ENCODE results near the gene LZTS2. TPM values are rescaled to one million over a fixed set of nuclear protein-coding genes. Genes with fewer than 3 reads are reported as not detected.

The LZTS2 gene
- total and polyA plus RNA-seq, 4 donors, result 2.1 to 10.3 (median 9.5) TPM

GRCh38 chr10:101005361-101005760 is 5.8 kb downstream of the LZTS2 start:
- Histone ChIP-seq H3K4me3 (ENCODE audit: low read depth in 1 of 3, low read length in 3 of 3) (no peak overlapping the region), H3K36me3 (ENCODE audit: control insufficient read depth in 4 of 4, insufficient read depth in 3 of 4, low read depth in 1 of 4, low read length in 3 of 4) (peaks cover 0 to 14% (median under 1%) of the 10 kb centered on the region in 4 donors), H3K9ac (ENCODE audit: low read depth in 1 of 2, low read length in 2 of 2) (no peak overlapping the region), H3K27me3 (ENCODE audit: control insufficient read depth in 4 of 4, insufficient read depth in 4 of 4, low read length in 3 of 4) (no peaks in the 10 kb centered on the region), H3K27ac (ENCODE audit: low read depth in 1 of 2, low read length in 2 of 2) (no peak overlapping the region), H3K9me3 (ENCODE audit: control insufficient read depth in 4 of 4, low read length in 3 of 4) (no peaks in the 10 kb centered on the region), H3K4me1 (ENCODE audit: control insufficient read depth in 4 of 4, insufficient read depth in 4 of 4, low read length in 3 of 4) (peaks cover 0 to 3% (median 0%) of the 10 kb centered on the region in 4 donors)
- DNase-seq (ENCODE audit: low spot score), result no peak
- TF ChIP-seq REST (IDR thresholded peaks at IDR 0.05) (no peak), FOXA2 (IDR thresholded peaks at IDR 0.05) (no peak), JUND (IDR thresholded peaks at IDR 0.05) (no peak), YY1 (IDR thresholded peaks at IDR 0.05) (no peak), RAD21 (IDR thresholded peaks at IDR 0.05) (no peak), GABPA (IDR thresholded peaks at IDR 0.05 in 1 of 2, conservative IDR thresholded peaks at IDR 0.05 in 1 of 2) (no peak), MAX (IDR thresholded peaks at IDR 0.05) (no peak), TAF1 (conservative IDR thresholded peaks at IDR 0.05) (no peak), RXRA (IDR thresholded peaks at IDR 0.05) (no peak), CTCF (IDR thresholded peaks at IDR 0.05; ENCODE audit: low read depth, low read length, missing input control) (no peak), ZBTB33 (IDR thresholded peaks at IDR 0.05) (no peak), NR2F2 (IDR thresholded peaks at IDR 0.05) (no peak), SP1 (IDR thresholded peaks at IDR 0.05) (no peak)
- WGBS, result 97% methylated on average over 23 of the region's 23 CpGs

GRCh38 chr10:101005869-101006567 is 6.4 kb downstream of the LZTS2 start:
- H3K36me3 ChIP-seq (ENCODE audit: control insufficient read depth in 4 of 4, insufficient read depth in 3 of 4, low read depth in 1 of 4, low read length in 3 of 4), result peaks cover 0 to 14% (median under 1%) of the 10 kb centered on the region in 4 donors
- WGBS, result 99% methylated on average over 4 of the region's 4 CpGs
- TF ChIP-seq ZBTB33 (IDR thresholded peaks at IDR 0.05) (no peak), REST (IDR thresholded peaks at IDR 0.05) (no peak), ATF3 (IDR thresholded peaks at IDR 0.05) (no peak), NR2F2 (IDR thresholded peaks at IDR 0.05) (no peak), HNF4A (conservative IDR thresholded peaks at IDR 0.05) (no peak), HNF4G (IDR thresholded peaks at IDR 0.05) (no peak), FOXA2 (IDR thresholded peaks at IDR 0.05) (no peak), FOXA1 (IDR thresholded peaks at IDR 0.05) (no peak), JUND (IDR thresholded peaks at IDR 0.05) (no peak)

More at GRCh38 chr10:101005869-101006567, 6.4 kb downstream of the LZTS2 start:
- no peak for DNase-seq (ENCODE audit: low spot score)
- H3K9me3 ChIP-seq (ENCODE audit: control insufficient read depth in 4 of 4, low read length in 3 of 4), result no peaks in the 10 kb centered on the region
- H3K4me1 ChIP-seq (ENCODE audit: control insufficient read depth in 4 of 4, insufficient read depth in 4 of 4, low read length in 3 of 4), result peaks cover 0 to 3% (median 0%) of the 10 kb centered on the region in 4 donors
- no peak overlapping the region for H3K9ac ChIP-seq (ENCODE audit: low read depth in 1 of 2, low read length in 2 of 2)
- no peaks in the 10 kb centered on the region for H3K27me3 ChIP-seq (ENCODE audit: control insufficient read depth in 4 of 4, insufficient read depth in 4 of 4, low read length in 3 of 4)
- no peak overlapping the region for H3K4me3 ChIP-seq (ENCODE audit: low read depth in 1 of 3, low read length in 3 of 3)
- no peak overlapping the region for H3K27ac ChIP-seq (ENCODE audit: low read depth in 1 of 2, low read length in 2 of 2)
